Activated effector memory CD4-positive, alpha-beta T cell treated with Interleukin-2 at 50 U/mL for 16 hours (primary cell): ENCODE data around the gene MEF2C.
"Not testable (repeated sequence)": the region's sequence is repeated elsewhere in the genome, so short reads cannot be mapped to it uniquely, and the experiment has no call there.

ENCODE experiments used
- DNase-seq: peaks from one replicate; pipeline ENCODE4 v3.0.0-alpha.2; 2020

MEF2C gene

DNA sequence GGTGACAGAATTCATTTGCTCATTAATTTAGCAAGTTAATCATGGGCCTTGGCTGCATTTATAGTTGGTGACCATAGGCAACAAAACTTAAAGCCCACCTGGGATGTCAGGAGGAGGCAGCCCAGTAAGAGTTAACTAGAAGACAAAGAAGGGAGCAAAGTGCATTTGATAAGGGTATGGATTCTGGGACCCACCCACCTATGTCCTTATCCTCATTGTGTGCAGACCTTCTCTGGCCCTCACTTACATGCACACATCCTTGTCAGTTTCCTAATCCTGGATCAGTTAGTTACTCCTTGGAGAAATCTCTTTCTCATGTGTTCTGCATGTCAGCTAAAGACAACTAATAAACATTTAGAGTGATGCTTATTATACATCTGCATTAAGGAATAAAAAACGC lies 24.6 kb downstream of the MEF2C start:
- no peak for DNase-seq

DNA sequence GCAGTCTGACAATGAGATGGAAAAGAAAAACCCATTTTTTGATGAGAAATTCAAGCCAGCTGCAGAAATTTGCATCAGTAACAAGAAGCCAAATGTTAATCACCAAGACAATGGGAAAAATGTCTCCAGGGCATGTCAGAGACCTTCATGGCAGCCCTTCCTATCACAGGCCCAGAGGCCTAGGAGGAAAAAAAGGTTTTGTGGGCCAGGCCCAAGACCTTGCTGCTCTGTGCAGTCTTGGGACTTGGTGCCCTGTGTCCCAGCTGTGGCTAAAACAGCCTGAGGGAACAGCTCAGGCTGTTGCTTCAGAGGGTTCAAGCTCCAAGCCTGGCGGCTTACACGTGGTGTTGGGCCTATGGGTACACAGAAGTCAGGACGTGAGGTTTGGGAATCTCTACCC lies 26.6 kb downstream of the MEF2C start:
- DNase-seq, result not testable (repeated sequence)

DNA sequence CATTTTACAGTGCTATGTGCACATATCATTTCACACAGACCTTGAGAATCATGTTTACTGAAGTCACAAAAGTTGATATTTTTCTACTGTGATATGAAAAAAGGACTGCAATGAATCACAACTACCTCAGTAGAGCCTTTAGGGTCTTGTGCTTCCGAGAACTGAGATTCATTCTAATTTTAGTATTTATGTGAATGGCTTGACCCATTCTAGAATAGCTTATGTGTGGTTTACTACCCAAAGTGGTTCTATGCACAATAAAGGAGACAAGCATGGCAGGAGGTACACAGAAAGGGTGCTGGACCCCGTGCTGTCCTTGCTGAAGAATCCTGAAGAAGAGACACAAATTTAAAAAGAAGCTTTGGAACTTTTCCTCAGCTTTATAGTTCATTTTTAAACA lies 28.2 kb downstream of the MEF2C start:
- no peak for DNase-seq

DNA sequence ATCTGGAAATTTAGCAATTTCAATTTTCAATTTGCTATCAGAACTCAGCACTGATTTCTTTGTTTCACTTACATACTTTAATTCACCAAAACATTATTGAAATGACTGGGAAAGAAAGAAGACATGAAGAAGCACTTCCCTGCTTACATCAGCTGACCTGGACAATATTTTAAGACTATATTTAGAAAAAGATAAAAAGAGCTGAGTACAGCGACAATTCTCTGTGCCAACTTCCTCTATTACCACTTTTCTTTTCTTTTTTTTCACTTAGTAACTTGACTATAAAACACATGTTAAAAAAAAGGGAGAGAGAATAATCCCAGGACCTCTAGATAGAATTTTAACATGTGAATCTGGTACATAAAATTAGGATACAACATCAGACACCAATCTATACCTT lies 35.6 kb downstream of the MEF2C start:
- DNase-seq, result no peak

DNA sequence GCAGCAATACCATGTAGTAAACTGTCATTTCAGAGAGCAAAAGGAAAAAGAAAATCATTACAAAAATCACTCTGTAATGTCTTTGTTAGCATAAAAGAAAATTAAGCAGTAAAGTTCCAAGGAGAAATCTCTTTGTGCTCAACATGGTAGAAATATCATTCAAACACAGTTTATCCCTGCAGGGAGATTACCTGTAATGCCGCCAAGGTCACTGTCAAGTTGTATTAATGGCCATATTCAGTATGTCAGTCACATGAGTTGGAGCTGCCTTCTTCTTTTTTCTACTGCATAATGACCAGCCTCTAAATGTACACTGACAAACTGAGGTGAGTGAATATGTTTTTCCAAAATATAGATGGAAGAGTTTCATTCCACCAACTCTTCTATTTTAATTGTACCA lies 36.5 kb downstream of the MEF2C start:
- DNase-seq, result no peak

DNA sequence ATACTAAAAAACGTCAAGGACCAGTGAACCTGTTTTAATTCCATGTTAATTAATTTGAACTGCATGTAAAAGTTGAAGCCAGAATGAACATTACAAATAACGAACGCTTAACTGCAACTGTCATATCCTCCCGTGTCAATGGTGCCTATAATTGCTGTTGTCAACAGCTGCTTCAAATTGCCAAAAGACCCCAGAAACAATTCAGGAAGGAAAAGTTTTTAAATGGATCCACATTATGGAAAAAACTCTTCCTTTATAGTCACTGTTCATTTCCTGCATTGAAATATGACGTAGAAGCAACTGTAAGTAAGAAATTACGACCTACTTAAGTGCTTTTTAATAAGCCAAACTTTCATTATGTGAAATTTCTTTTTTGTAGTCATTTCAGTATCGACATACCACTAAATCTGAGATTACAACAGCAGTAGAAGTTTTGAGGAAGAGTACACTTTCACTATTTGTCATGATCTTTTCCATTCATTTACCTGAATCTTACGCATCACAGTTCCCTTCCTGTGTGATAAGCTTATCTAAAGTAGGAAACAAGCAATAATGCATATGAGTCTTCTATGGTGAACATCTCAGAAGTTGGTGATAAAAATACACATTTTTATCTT lies 37.8 kb downstream of the MEF2C start:
- no peak for DNase-seq

DNA sequence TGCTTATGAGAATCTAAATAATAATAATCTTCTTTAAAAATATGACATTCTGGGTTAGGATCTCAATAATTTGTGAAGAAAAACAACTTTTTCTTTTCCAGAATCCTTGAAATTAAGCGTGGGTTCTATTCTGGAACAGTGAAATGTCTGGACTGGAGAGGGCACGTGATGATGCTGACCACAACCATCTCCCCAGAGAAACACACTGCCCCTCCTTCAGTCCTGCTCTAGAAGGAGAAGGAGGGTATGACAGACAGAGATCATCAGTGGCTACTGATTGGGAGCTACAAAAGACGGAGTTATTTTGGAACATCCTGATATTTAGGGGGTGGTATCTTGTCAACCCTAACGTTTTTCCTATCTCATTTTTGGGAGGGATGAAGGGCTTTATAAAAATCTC lies 40.2 kb downstream of the MEF2C start:
- no peak for DNase-seq

DNA sequence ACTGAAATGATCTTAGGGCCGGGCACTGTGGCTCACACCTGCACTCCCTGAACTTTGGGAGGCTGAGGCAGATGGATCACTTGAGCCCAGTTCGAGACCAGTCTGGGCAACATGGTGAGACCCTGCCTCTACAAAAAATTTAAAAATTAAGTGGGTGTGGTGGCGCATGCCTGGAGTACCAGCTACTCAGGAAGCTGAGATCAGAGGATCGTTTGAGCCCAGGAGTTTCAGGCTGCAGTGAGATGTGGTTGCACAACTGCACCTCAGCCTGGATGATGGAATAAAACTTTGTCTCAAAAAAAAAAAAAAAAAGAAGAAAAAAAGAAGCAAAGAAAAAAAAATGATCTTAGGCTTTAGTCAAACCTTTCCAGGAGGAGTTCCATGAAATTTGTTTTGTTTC lies 41.8 kb downstream of the MEF2C start:
- no peak for DNase-seq

DNA sequence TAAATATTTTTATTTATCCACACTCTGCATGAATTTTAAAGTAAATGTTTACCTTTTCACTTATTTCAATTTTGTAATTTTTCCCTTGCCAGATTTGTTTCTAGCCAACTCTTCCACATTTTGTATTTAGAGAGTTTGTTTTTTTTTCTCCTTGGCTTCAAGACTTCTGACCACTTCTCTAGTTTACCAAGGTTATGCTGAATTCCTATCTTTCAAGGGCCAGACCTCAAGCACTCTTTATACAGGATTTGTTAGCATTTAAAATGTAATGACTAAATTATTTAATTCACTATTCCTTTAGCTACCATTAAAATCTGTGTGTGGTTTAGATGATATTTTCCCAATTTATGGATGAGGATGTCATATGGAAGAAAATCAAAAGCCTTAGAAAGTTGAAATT lies 42.5 kb downstream of the MEF2C start:
- DNase-seq, result no peak

DNA sequence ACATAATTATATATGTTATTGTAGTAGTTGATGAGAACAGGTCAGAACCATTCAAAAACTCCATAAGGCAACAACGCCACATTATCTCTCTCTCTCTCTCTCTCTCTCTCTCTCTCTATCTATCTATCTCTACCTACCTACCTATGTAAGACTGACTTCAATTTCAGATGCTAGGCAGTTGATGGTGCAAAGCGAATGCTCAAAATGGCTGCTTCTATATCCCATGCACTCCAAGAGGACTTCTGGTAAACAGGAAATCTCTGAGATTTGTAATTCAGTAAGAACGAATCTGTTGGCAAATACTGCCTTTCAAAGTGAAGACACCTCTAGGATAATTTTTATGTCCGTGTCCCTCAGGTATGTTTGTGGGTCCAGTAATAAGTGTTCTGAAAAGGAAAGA lies 43.7 kb downstream of the MEF2C start:
- DNase-seq, result no peak

DNA sequence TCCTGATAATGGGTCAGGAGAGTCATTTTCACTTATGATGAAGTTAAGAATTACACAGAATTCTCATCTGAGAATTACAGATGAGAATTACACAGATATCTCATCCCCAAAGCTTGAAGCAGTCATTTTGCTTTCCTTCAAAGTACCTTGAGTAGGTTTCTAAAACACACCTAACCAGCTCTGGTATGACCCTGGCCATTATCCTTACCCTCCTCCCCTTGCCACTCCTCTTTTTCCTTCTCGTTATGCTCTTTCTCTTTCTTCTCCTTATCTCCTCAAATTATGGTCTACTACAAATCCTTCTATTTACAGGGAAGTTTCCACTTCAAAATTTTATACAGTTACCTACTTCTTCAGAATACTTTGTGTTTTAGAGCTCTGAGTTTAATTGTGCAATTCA lies 44.5 kb downstream of the MEF2C start:
- DNase-seq, result no peak

DNA sequence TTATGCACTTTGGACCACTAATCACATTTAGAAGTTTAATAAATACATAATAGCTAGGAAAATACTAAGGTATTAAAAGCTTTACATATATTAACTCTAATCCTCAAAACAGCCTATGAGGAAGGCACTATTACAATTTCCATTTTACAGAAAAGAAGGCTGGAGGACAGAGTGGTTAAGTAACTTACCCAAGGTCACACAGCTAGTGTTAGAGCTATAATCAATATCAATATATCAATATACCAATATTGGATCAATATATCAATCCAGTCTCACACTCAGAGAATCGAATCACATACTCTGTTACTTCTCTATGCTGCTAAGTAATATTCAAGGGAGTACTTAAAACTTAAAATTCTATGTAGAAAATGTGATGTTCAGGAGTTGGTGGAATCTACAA lies 45.2 kb downstream of the MEF2C start:
- DNase-seq, result no peak

DNA sequence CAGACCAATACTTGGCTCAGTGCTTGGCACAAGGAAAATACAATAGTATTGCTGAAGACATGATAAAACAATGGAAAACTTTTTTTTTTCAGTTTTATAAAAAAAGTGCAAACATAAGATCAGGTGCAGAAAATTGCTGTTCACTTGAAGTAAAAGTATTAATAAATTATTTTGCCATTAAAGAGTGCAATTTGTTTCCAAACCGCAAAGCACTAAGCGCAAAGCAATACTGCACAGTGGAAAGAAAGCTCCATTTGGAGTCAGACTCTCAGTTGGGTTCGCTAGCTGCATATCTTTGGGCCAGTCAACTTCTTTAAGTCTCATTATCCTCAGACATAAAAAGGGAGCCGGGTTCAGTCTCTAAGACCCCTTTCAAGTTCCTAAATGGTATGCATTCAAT lies 45.8 kb downstream of the MEF2C start:
- DNase-seq, result no peak

DNA sequence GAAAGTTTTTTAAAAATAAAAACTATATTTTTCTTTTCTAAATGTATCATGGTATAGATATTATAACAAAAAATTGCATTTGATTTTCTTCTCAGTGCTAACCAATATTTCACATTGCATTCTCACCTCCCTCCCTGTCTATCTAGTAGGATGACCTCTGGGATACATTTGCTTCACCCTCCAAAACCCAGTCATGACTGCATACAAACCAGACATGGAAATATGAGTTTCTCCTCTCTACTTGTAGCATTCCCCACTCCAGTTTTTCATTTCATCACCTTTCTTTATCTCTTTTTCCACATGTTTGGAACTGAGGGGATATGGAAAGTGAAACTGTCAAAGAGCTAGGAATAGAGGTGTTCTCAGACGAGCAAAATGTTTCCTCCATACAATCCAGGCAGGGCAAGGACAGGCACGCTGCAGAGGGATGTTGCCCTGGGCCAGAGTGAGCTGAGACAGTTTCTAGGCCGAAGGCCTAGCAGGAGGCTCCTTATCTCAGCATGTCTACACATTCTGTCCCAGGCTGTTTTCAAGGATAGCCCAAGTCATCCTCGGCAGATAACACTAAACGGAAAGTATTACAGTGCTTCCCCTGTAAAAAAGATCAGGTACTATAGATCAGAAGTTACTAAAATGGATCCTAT lies 46.7 kb downstream of the MEF2C start:
- DNase-seq, result no peak

DNA sequence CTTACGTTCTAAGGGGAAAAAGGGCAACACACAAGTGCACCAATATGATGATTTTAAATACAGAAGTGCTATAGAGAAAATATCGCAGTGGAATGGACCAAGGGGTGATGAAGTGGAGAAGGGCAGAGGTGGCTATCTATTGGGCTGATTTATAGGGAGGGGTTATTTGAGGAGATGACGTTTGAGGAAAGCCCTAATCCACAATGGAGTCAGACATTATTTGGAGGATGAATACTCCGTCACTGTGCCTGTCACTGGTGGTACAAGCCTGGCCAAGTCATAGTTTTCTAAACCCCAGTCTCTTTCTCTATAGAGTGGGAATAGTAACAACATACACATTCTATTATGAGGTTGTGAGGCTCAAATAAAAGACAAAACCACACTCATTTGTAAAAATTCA lies 48.5 kb downstream of the MEF2C start:
- DNase-seq, result no peak

DNA sequence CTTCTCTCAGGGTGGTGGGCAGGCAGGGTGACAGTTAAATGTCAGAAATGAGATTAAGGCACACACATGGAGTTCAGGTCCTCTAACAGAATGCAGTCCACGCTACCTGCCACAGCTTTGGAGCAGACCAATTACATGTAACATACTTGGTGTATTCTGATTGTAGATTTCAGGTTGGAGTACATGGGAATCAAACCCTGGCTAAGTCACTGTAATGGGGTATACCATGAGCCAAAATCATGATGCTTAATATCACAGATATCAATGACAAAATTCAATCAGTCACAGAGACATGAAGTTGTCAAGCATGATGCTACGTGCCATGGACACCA lies 48.9 kb downstream of the MEF2C start:
- no peak for DNase-seq

DNA sequence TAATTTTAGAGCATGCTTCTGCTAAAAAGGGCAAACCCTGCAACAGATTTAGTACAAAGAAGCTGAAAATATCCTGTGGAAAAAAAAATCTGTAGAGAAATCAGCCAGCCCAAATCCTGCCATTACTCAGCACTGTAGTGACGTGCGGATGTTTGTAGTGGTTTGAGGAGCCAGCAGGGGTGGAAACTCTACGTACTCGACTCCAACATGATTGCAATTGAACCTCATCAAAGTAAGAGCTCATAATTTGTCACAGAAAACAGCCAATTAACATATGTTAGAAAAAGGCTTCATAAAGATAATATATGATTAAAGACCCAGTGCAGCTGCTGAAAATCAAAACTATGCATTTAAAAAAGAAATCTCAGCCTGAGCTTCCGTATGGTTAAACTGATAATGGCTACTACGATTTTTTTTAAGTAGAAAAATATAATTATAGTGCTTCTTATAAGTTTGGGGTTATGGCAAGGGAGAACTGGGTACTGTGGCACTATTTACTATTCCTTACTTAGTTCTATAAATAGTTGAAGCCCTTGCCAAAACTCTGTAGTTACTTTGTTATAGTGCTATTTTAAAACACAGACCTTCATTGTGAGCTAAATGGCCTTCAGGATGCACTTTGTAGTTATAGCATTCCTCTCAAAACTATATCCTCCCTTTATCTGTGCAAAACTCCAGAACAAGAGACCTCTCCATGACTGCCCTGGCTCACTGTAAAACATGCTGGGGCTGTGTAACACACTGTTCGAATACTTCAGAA lies 49.4 kb downstream of the MEF2C start:
- DNase-seq, result no peak

DNA sequence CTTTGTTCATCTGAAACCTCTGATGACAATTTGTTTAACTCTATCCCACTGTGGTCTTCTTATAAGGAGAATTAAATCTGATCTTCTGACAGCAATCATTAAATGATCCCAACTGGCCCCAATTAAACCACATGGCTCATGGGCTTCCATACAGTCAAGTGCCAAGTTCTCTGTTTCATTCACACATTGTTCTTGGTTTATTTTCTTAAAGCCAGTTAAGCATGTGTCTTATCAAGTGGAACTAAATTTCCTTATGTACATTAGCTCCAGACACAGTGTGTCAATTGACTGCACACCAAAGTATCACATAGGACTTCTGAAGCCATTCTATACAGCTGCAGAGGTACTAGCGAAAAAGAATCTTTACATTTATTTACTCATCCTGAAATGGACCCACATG lies 51.2 kb downstream of the MEF2C start:
- DNase-seq, result no peak

DNA sequence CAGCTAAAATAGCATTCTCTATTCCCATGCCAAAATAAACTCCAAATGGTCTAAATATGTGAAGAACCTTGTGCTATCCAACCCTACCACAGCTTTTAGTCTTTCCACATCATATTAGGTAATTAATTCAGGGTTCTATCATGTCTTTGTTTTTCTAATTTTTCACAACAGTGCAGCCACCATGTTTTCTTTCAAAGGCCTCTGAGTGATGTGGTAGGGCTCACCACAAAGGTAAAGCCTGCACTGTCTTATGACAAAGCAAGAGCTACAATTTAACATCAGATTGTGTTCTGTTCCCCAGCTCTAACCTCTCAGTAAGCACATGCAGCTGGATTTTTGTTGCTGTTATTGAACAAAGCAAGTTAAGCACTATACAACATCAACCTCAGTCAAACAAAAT lies 52.4 kb downstream of the MEF2C start:
- DNase-seq, result no peak

DNA sequence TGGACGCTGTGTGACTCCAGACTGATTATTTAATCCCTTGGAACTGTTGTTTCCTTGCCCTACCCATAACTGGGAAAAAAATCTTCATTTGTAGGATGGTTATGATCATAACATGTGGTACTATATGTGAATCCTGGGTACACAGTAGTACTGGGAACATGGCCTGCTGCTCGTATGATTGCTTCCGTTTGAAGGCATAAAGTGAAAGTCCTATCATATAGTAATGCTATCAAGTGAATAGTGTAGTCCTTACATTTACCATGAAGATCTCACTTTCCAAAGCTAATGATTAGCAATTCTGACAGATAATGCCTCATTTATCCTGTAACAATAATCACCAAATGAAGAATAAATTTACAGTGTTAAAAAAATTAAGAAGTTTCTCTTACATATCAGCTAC lies 53.2 kb downstream of the MEF2C start:
- DNase-seq, result no peak

DNA sequence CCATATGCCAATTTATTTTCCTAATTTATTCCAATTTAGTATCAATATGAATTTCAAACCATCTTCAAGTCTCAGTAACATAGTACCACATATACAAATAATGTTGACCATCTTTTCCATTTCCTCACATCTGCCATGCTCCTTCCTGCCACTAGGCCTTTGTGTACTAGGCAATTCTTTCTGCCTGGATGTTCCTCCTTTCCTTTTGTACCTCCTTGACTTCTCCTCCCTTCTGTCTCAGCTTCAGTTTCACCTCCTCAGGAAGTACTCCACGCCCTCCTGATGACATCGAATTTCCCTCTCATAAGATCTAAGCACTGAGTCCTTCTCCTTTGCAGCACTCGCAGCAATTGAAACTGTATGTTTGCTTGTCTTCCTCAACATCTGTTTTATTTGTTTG lies 53.9 kb downstream of the MEF2C start:
- DNase-seq, result no peak

DNA sequence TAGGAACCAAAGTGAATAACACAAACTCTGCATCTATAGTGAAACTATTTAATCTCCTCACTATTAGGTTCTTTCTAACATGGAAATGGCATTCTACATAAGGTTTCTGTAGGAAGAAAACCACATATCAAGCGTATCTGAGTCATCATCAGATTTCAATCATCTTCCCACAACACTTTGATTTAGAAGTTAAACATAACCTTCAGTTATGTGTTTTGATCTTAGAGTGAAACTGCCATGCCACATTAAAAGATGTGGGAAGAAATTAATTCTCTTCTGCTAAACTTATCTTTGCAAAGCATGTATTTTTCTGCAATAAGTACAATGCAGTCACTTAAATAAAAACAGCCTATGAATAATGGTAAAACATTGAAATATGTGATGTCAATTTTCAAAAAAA lies 55.0 kb downstream of the MEF2C start:
- no peak for DNase-seq

DNA sequence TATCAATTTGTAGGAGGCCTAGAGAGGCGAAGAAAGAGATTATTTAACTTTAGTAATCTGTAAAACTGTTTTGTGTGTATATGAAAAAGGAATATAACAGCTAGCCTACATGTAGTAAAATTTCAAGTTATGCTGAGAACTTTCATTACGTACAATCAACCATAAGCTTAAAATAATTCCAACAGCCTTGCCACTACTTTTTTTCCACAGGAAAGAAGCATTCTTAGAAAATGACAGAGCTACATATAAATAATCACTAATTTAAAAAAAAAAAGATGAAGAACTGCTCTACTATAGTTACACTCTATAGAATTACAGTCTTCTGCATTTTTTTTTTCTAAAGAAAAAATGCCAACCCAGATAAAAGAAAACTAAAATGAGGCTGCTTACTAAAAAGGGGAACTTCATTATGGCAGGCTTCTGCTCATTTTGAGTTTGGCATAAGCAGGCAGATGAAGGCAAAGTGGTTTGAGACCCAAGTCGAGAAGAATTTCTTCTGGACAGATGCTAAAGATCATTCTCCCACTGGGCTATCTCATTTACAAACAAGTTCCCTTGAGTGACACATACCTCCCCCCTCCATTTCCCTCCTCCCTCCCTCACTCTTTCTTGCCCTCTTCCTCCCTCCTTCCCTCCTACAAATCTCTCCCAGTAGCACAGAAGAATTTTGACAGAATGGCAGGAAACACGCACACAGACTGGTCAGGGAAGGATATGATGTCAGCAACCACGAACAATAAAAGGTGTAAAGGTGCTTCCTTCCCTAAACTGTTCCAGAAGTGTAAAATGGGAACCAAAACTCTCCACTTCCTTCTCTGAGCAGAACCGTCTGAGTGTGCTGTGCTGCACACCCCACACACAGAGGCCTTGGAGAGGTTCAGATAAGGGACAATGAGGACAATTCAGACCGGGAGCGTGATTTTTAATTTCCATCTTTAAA lies 56.1 kb downstream of the MEF2C start:
- no peak for DNase-seq
